Activated T-cell treated with anti-CD3 and anti-CD28 coated beads, Interleukin-2, amount 50 U/mL, for 72 hours (primary cell): ENCODE results near the gene CYP4F2. TPM values are rescaled to one million over a fixed set of nuclear protein-coding genes. Genes with fewer than 3 reads are reported as not detected.
"Not testable (repeated sequence)": the region's sequence is repeated elsewhere in the genome, so short reads cannot be mapped to it uniquely, and the experiment has no call there.

Experiments used
- ATAC-seq, 2 donors: fragments of 150-1000 bp; cut with Tn5 transposase; replicated peaks in 1 of 2; 2 replicates each; pipeline ENCODE4 v1.10.0; 2021; ENCODE audit warnings: moderate library complexity in 2 of 2, mild to moderate bottlenecking in 1 of 2
- DNase-seq, 2 donors: peaks; one replicate each; pipeline ENCODE4 v3.0.0; 2021 to 2022; ENCODE audit warnings: mixed read lengths in 1 of 2
- H3K27ac Mint-ChIP-seq: one replicate; pipeline ENCODE4 v1.8.0; 2022; ENCODE audit warnings: mild to moderate bottlenecking, moderate library complexity, mixed read lengths
- H3K27me3 Mint-ChIP-seq: one replicate; pipeline ENCODE4 v1.8.0; 2022; ENCODE audit warnings: low read depth, mixed read lengths
- H3K36me3 Mint-ChIP-seq, 2 donors: one replicate each; pipeline ENCODE4 v1.8.0; 2022; ENCODE audit warnings: mixed read lengths in 2 of 2, mild to moderate bottlenecking in 1 of 2; ENCODE audit not compliant: insufficient read depth in 2 of 2
- H3K4me1 Mint-ChIP-seq: one replicate; pipeline ENCODE4 v1.8.0; 2022; ENCODE audit warnings: low read depth, mixed read lengths
- H3K4me3 Mint-ChIP-seq, 2 donors: one replicate each; pipeline ENCODE4 v1.8.0; 2022; ENCODE audit warnings: mild to moderate bottlenecking in 2 of 2, mixed read lengths in 2 of 2, moderate library complexity in 2 of 2
- H3K9me3 Mint-ChIP-seq, 2 donors: one replicate each; pipeline ENCODE4 v1.8.0; 2022; ENCODE audit warnings: mixed read lengths in 2 of 2
- total RNA-seq, 2 donors: library from RNA; stranded (reverse); gene quantifications; one replicate each; pipeline ENCODE4 v1.2.3, GENCODE V29; 2022

Gene CYP4F2, protein sequence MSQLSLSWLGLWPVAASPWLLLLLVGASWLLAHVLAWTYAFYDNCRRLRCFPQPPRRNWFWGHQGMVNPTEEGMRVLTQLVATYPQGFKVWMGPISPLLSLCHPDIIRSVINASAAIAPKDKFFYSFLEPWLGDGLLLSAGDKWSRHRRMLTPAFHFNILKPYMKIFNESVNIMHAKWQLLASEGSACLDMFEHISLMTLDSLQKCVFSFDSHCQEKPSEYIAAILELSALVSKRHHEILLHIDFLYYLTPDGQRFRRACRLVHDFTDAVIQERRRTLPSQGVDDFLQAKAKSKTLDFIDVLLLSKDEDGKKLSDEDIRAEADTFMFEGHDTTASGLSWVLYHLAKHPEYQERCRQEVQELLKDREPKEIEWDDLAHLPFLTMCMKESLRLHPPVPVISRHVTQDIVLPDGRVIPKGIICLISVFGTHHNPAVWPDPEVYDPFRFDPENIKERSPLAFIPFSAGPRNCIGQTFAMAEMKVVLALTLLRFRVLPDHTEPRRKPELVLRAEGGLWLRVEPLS
- total RNA-seq, result under 1 TPM in 1 of 2 donors, not detected in 1; 0.19 TPM

DNA sequence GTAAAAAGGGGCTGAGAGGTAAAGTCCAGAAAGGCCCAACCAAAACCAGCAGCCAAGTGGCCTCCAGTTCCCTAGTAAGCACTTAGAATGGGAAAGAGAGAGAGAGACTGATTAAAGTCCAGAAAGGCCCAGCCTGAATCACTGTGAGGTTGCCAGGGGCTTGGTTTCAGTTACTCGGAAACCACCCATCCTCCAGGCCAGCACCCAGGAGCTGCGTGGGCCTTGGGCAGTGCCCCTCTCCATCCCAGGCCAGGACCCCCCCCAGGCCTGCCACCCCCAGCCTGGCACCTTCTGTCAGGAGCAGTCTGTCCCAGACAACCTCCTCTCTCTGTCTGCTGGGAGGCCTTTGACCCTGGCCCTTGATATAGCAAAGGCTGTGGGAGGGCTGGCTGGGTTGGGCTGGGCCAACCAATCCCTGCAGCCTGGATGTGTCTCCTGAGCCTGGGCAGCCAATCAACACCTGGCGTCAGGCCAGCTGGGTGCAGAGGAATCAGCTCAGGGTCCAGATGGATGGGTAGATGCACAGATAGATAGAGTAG lies at the start of gene CYP4F2:
CYP4F2 (minus strand) TSS at position 337 of the 539 bp plus-strand sequence. CDS start 463 bp downstream, outside the sequence.
- Mint-ChIP-seq H3K4me1 (peaks cover 10% of the 10 kb centered on the region), H3K27me3 (peaks cover 36% of the 10 kb centered on the region), H3K4me3 (no peak within 1 kb of the TSS), H3K9me3 (no peaks in the 10 kb centered on the region), H3K36me3 (no peaks in the 10 kb centered on the region), H3K27ac (no peak within 1 kb of the TSS)
- no peak for ATAC-seq
- DNase-seq, result no peak

DNA sequence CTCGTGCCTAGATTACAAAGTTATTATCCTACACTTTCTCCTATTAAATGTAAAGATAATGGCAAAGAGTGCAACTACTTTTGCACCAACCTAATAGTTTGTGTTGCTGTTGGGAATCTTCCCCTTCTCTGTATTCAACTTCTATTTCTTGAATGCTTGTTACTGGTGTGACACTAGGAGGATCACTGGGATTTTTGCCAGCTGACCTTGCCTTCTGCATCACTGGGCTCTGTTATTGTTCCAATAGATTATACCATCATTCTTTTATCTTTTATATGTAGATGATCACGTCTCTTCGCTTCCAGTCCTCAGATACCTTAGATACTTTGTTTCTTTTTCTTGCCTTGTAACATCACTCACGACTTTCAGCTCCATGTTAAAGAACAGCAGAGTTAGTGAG lies 47.4 kb upstream of the CYP4F2 start:
- ATAC-seq (no peak), DNase-seq (no peak)
- Mint-ChIP-seq H3K27ac (no peak overlapping the region), H3K9me3 (peaks cover 10 to 12% of the 10 kb centered on the region in 2 donors), H3K4me1 (no peaks in the 10 kb centered on the region), H3K27me3 (peaks cover 48% of the 10 kb centered on the region), H3K36me3 (peaks cover 9 to 12% of the 10 kb centered on the region in 2 donors), H3K4me3 (no peak overlapping the region)

DNA sequence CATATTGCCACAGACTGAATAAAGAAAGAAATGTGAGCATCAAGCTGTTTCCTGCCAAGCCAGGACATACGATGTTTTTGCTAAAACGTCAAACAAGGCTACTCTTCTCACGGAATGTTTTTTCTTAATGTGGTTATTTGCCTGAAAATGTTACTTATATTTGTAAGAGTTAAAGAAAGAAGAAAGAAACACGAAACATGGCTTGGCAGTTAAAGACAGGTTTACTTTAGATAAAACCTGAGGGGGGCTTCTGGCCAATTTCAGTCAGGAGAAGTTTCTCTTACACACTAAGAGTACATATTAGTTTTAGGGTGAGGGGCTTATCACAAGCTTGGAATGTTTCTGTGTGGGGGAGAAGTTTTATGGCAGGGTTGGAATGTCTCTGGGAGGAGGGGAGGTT lies 46.5 kb upstream of the CYP4F2 start:
- H3K9me3 Mint-ChIP-seq, result peaks cover 8 to 9% of the 10 kb centered on the region in 2 donors
- H3K27ac Mint-ChIP-seq, result no peak overlapping the region
- peaks cover 50% of the 10 kb centered on the region for H3K27me3 Mint-ChIP-seq
- H3K4me3 Mint-ChIP-seq, result no peak overlapping the region
- ATAC-seq (no peak), DNase-seq (no peak)
- H3K4me1 Mint-ChIP-seq, result no peaks in the 10 kb centered on the region
- peaks cover 6 to 10% of the 10 kb centered on the region in 2 donors for H3K36me3 Mint-ChIP-seq

DNA sequence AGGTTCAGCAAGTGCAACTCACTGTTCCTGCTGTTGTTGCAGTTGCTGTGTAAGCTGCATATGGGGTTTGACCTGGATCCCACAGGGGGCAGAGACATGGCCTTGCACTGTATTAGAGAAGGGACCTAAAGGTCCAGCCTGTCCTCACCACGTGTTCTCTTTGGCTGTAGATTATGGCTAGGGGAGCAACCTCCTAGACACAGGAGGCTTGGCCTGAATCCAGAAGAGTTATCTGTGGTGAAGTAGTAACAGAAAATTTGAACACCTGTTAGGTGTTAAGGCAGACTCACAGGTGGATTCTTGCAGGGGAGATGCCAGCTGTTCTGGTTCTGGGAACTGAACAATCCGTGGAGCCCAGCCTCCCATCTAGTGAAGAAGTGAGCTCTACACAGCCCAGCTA lies 39.9 kb upstream of the CYP4F2 start:
- DNase-seq (no peak), ATAC-seq (no peak)
- H3K4me3 Mint-ChIP-seq, result no peak overlapping the region
- peaks cover 7% of the 10 kb centered on the region for H3K4me1 Mint-ChIP-seq
- H3K27ac Mint-ChIP-seq, result no peak overlapping the region
- H3K36me3 Mint-ChIP-seq, result peaks cover 0 to 4% of the 10 kb centered on the region in 2 donors
- peaks cover 0 to 2% of the 10 kb centered on the region in 2 donors for H3K9me3 Mint-ChIP-seq
- H3K27me3 Mint-ChIP-seq, result peaks cover 30% of the 10 kb centered on the region

DNA sequence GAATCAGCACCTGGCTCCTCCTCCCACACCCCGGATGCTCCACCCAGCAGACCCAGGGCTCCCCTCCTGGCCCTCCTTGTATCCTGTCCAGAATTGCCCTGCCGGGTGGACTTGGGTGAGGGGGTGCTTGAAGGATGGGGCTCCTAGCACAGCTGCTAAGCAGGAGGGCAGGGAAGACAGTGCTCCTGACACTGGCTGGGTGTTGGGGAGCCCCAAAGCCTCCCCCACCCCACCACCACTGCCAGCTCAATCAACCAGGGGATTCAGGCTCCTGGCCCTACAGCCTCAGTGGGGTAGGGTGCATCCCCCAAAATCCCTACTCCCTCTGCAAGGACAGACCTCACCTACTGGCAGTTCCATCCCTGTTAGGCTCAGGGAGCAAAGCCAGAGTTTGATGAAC lies 39.1 kb upstream of the CYP4F2 start:
- H3K4me1 Mint-ChIP-seq, result peaks cover 7% of the 10 kb centered on the region
- H3K9me3 Mint-ChIP-seq, result peaks cover 0 to 2% of the 10 kb centered on the region in 2 donors
- peaks cover 25% of the 10 kb centered on the region for H3K27me3 Mint-ChIP-seq
- peaks cover 0 to 4% of the 10 kb centered on the region in 2 donors for H3K36me3 Mint-ChIP-seq
- DNase-seq (no peak), ATAC-seq (no peak)
- H3K4me3 Mint-ChIP-seq, result no peak overlapping the region
- no peak overlapping the region for H3K27ac Mint-ChIP-seq

DNA sequence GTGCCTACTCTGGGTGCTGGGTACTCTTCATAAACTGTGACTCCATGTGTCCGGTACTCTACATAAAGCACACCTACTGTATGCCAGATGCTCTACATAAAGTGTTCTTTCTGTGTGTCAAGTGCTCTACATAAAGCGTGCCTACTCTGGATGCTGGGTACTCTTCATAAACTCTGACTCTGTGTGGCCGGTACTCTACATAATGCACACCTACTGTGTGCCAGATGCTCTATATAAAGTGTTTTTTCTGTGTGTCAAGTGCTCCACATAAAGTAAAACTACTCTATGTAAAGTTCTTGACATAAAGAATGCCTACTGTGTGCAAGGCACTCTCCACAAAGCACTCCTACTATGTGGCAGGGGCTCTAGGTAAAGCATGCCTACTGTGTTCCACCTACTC lies 38.3 kb upstream of the CYP4F2 start:
- H3K27me3 Mint-ChIP-seq, result peaks cover 25% of the 10 kb centered on the region
- H3K9me3 Mint-ChIP-seq, result peaks cover 2 to 4% of the 10 kb centered on the region in 2 donors
- H3K27ac Mint-ChIP-seq, result no peak overlapping the region
- H3K36me3 Mint-ChIP-seq, result peaks cover 2 to 6% of the 10 kb centered on the region in 2 donors
- no peak for DNase-seq
- no peak overlapping the region for H3K4me3 Mint-ChIP-seq
- no peak for ATAC-seq
- H3K4me1 Mint-ChIP-seq, result peaks cover 7% of the 10 kb centered on the region

GRCh38 chr19:15935167-15935702 lies 37.4 kb upstream of the CYP4F2 start:
- ATAC-seq, result no peak
- H3K9me3 Mint-ChIP-seq, result peaks cover 5 to 9% of the 10 kb centered on the region in 2 donors
- peaks cover 23% of the 10 kb centered on the region for H3K27me3 Mint-ChIP-seq
- DNase-seq, result no peak
- H3K4me3 Mint-ChIP-seq, result no peak overlapping the region
- H3K36me3 Mint-ChIP-seq, result peaks cover 8 to 10% of the 10 kb centered on the region in 2 donors
- no peak overlapping the region for H3K27ac Mint-ChIP-seq
- H3K4me1 Mint-ChIP-seq, result peaks cover 7% of the 10 kb centered on the region

- no peak within 1 kb of the TSS for H3K27ac Mint-ChIP-seq
- H3K4me3 Mint-ChIP-seq, result no peak within 1 kb of the TSS
- peaks cover 5 to 9% of the 10 kb centered on the region in 2 donors for H3K9me3 Mint-ChIP-seq
- ATAC-seq (no peak), DNase-seq (no peak)
- peaks cover 7% of the 10 kb centered on the region for H3K4me1 Mint-ChIP-seq
- H3K36me3 Mint-ChIP-seq, result peaks cover 8 to 10% of the 10 kb centered on the region in 2 donors
- H3K27me3 Mint-ChIP-seq, result peaks cover 19% of the 10 kb centered on the region
These were observed 36.6 kb upstream of the CYP4F2 start, which contains the start of gene CYP4F11 for GRCh38 chr19:15934332-15935078. Gene CYP4F11 (minus strand): TSS chr19:15934529. CDS start chr19:15934408, 121 bp downstream.

GRCh38 chr19:15933761-15934331 lies 36.0 kb upstream of the CYP4F2 start:
- H3K4me1 Mint-ChIP-seq, H3K4me3 Mint-ChIP-seq, ATAC-seq, H3K9me3 Mint-ChIP-seq, H3K27ac Mint-ChIP-seq, H3K36me3 Mint-ChIP-seq: not testable (repeated sequence)
- H3K27me3 Mint-ChIP-seq, result peaks cover 24% of the 10 kb centered on the region
- peak; percentile 11 to 41 for DNase-seq

- peaks cover 6 to 8% of the 10 kb centered on the region in 2 donors for H3K36me3 Mint-ChIP-seq
- DNase-seq, result no peak
- peaks cover 5 to 7% of the 10 kb centered on the region in 2 donors for H3K9me3 Mint-ChIP-seq
- H3K4me1 Mint-ChIP-seq, result no peaks in the 10 kb centered on the region
- H3K27me3 Mint-ChIP-seq, result peaks cover 27% of the 10 kb centered on the region
- H3K4me3 Mint-ChIP-seq, result no peak overlapping the region
- ATAC-seq, result no peak
- H3K27ac Mint-ChIP-seq, result no peak overlapping the region
These were observed 30.4 kb upstream of the CYP4F2 start for GRCh38 chr19:15928321-15928720.

DNA sequence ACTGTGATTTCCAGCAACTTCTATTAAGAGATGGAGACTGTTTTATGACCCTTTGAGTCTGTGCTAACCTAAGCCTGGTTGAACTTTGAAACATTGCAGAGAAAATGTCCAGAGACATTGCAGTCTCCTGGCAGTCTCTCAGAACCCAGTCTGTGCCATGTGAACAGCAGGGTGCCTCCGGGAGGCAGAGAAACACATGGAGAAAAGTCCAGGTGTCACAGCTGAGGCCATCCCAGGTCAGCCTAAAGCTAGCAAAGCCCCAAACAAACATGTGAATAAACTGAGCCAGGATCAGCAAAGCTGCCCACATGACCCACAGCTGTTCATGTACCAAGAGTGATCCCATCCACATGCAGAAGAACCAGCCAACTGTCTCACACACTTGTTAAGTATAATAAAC lies 28.6 kb upstream of the CYP4F2 start:
- H3K4me1 Mint-ChIP-seq, result no peaks in the 10 kb centered on the region
- DNase-seq (no peak), ATAC-seq (no peak)
- H3K36me3 Mint-ChIP-seq, result peaks cover 6 to 8% of the 10 kb centered on the region in 2 donors
- H3K4me3 Mint-ChIP-seq, result no peak overlapping the region
- peaks cover 30% of the 10 kb centered on the region for H3K27me3 Mint-ChIP-seq
- no peak overlapping the region for H3K27ac Mint-ChIP-seq
- H3K9me3 Mint-ChIP-seq, result peaks cover 5 to 7% of the 10 kb centered on the region in 2 donors

DNA sequence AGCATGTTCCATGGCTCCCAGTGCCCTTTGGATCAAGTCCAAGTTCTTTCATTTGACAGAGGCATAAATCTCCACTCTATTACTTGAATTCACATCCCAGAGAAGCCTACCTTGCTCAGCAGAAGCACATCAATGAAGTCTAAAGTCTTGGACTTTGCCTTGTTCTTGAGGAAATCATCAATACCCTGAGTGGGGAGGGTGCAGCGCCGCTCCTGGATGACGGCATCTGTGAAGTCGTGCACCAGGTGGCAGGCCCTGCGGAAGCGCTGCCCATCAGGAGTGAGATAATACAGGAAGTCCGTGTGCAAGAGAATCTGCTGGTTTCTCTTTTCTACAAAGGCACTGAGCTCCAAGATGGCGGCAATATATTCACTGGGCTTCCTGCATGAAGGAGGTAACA lies 25.8 kb upstream of the CYP4F2 start:
- no peak for ATAC-seq
- Mint-ChIP-seq H3K27me3 (peaks cover 37% of the 10 kb centered on the region), H3K9me3 (no peaks in the 10 kb centered on the region), H3K36me3 (no peaks in the 10 kb centered on the region), H3K4me1 (no peaks in the 10 kb centered on the region), H3K4me3 (no peak overlapping the region), H3K27ac (no peak overlapping the region)
- no peak for DNase-seq
